Activated naive CD4-positive, alpha-beta T cell treated with anti-CD3 and anti-CD28 coated beads, Interleukin-2, amount 10 ng/mL, durations not matched to agents 5 hours and 36 hours (primary cell): ENCODE data around the gene GJA1. TPM values are rescaled to one million over a fixed set of nuclear protein-coding genes. Genes with fewer than 3 reads are reported as not detected.

Experiments
- total RNA-seq, 2 experiments: library from RNA; stranded (reverse); gene quantifications; one replicate each; pipeline ENCODE4 v1.2.3, GENCODE V29; 2021

Gene GJA1
- not detected for total RNA-seq

GRCh38 chr6:121435444-121436069, at the start of gene GJA1:
Gene GJA1 (plus strand): TSS chr6:121435646. CDS start chr6:121446848, 11,202 bp downstream.

Other genes with a start within 250 kb of the GJA1 start
- gene TBC1D32, start 101.2 kb upstream of the GJA1 start, total RNA-seq, result 10 to 100 TPM in 1 of 2 experiments, 1 to 10 TPM in 1; 9.9 to 11.2 TPM